ENCODE measurements around the gene SPTBN4.

Gene SPTBN4

GRCh38 chr19:40603389-40604170 is 136.8 kb downstream of the SPTBN4 start:
- Histone ChIP-seq H3K23ac (ENCODE audit: low read depth, low read length, poor library complexity) (peak overlapping the region; percentile 76), H3K9me3 (replicated peaks in 1 of 2; ENCODE audit: control insufficient read depth in 2 of 2, insufficient read depth in 1 of 2, low read depth in 1 of 2, low read length in 2 of 2) (no peaks in the 10 kb centered on the region), H3K9ac (ENCODE audit: low read depth, low read length, poor library complexity) (peak overlapping the region; percentile 1), H3K4me1 (ENCODE audit: control insufficient read depth in 2 of 2, insufficient read depth in 1 of 2, low read depth in 1 of 2, low read length in 2 of 2) (peaks cover 10 to 33% of the 10 kb centered on the region in 2 donors), H3K4me2 (ENCODE audit: insufficient read depth, low read length, poor library complexity, severe bottlenecking) (peak overlapping the region; percentile 81), H3K14ac (ENCODE audit: low read length) (no peak overlapping the region), H2AFZ (ENCODE audit: low read length) (no peak overlapping the region), H3K4ac (ENCODE audit: low read length) (no peak overlapping the region), H3K18ac (ENCODE audit: low read length) (peak overlapping the region; percentile 54), H3K27ac (replicated peaks; ENCODE audit: low read length) (peak overlapping the region; percentile 53), H2BK120ac (ENCODE audit: low read depth, low read length) (no peak overlapping the region), H2BK5ac (ENCODE audit: low read length) (peak overlapping the region; percentile 8), H3K27me3 (ENCODE audit: control insufficient read depth in 3 of 3, insufficient read depth in 3 of 3, low read depth in 1 of 3, low read length in 3 of 3) (peaks cover 0 to 75% (median 8%) of the 10 kb centered on the region in 3 experiments), H4K8ac (ENCODE audit: low read depth, low read length) (no peak overlapping the region), H3K4me3 (ENCODE audit: low read length in 2 of 2) (peak overlapping the region in 1 of 2 donors; percentile 68), H2BK12ac (ENCODE audit: low read length) (no peak overlapping the region), H2BK15ac (ENCODE audit: low read length) (no peak overlapping the region), H3K79me1 (ENCODE audit: low read depth, low read length) (no peaks in the 10 kb centered on the region), H3K36me3 (replicated peaks in 1 of 2; ENCODE audit: control insufficient read depth in 2 of 2, insufficient read depth in 2 of 2, low read length in 2 of 2) (peaks cover 0 to 64% of the 10 kb centered on the region in 2 donors), H4K91ac (ENCODE audit: low read depth, low read length, poor library complexity) (no peak overlapping the region), H2AK5ac (ENCODE audit: low read depth, low read length) (no peak overlapping the region)
- WGBS, 2 donors (ENCODE audit: extremely low coverage in 2 of 2, insufficient read length in 2 of 2, insufficient replicate concordance in 1 of 2): no CpG with 5 or more reads among the region's 43 CpGs
- DNase-seq (ENCODE audit: low spot score): peak; percentile 95

DNA sequence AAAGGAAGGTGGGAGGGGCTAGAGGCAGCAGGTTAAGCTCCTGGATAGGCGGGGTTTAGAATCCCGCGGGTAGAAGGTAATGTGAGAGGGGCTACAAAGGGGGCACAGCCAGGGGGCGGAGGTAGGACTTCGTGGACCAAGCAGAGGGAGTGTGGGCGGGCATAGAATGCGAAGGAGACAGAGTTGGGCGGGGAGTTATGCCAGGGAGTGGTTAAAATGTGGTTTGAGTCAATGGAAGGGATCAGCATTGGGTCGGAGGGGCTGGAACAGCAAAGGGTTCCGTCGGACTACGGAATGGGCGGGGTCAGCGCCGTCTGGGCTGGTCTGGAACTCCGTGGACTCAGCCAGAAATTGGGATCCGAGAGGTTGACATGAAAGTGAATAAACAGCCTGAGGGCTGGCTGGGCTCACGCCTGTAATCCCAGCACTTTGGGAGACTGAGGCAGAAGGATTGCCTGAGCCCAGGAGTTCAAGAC is 137.4 kb downstream of the SPTBN4 start:
- DNase-seq (ENCODE audit: low spot score): no peak
- no peak overlapping the region for H2BK5ac ChIP-seq (ENCODE audit: low read length)
- H3K27me3 ChIP-seq (ENCODE audit: control insufficient read depth in 3 of 3, insufficient read depth in 3 of 3, low read depth in 1 of 3, low read length in 3 of 3): peaks cover 0 to 75% (median 9%) of the 10 kb centered on the region in 3 experiments
- no peak overlapping the region for H3K4me3 ChIP-seq (ENCODE audit: low read length in 2 of 2)
- no peak overlapping the region for H3K9ac ChIP-seq (ENCODE audit: low read depth, low read length, poor library complexity)
- peak overlapping the region; percentile 24 for H3K18ac ChIP-seq (ENCODE audit: low read length)
- peak overlapping the region; percentile 48 for H3K4me2 ChIP-seq (ENCODE audit: insufficient read depth, low read length, poor library complexity, severe bottlenecking)
- no peak overlapping the region for H3K4ac ChIP-seq (ENCODE audit: low read length)
- peaks cover 0 to 65% of the 10 kb centered on the region in 2 donors for H3K36me3 ChIP-seq (replicated peaks in 1 of 2; ENCODE audit: control insufficient read depth in 2 of 2, insufficient read depth in 2 of 2, low read length in 2 of 2)
- no peak overlapping the region for H2AFZ ChIP-seq (ENCODE audit: low read length)
- peak overlapping the region; percentile 10 for H2AK5ac ChIP-seq (ENCODE audit: low read depth, low read length)
- peaks cover 5 to 31% of the 10 kb centered on the region in 2 donors for H3K4me1 ChIP-seq (ENCODE audit: control insufficient read depth in 2 of 2, insufficient read depth in 1 of 2, low read depth in 1 of 2, low read length in 2 of 2)
- H4K8ac ChIP-seq (ENCODE audit: low read depth, low read length): no peak overlapping the region
- no peak overlapping the region for H3K14ac ChIP-seq (ENCODE audit: low read length)
- no peak overlapping the region for H2BK12ac ChIP-seq (ENCODE audit: low read length)
- H2BK120ac ChIP-seq (ENCODE audit: low read depth, low read length): no peak overlapping the region
- WGBS, 2 donors (ENCODE audit: extremely low coverage in 2 of 2, insufficient read length in 2 of 2, insufficient replicate concordance in 1 of 2): no CpG with 5 or more reads among the region's 18 CpGs
- H3K23ac ChIP-seq (ENCODE audit: low read depth, low read length, poor library complexity): peak overlapping the region; percentile 76
- H4K91ac ChIP-seq (ENCODE audit: low read depth, low read length, poor library complexity): no peak overlapping the region
- H3K9me3 ChIP-seq (replicated peaks in 1 of 2; ENCODE audit: control insufficient read depth in 2 of 2, insufficient read depth in 1 of 2, low read depth in 1 of 2, low read length in 2 of 2): no peaks in the 10 kb centered on the region
- H3K79me1 ChIP-seq (ENCODE audit: low read depth, low read length): no peaks in the 10 kb centered on the region
- H2BK15ac ChIP-seq (ENCODE audit: low read length): no peak overlapping the region
- no peak overlapping the region for H3K27ac ChIP-seq (replicated peaks; ENCODE audit: low read length)

DNA sequence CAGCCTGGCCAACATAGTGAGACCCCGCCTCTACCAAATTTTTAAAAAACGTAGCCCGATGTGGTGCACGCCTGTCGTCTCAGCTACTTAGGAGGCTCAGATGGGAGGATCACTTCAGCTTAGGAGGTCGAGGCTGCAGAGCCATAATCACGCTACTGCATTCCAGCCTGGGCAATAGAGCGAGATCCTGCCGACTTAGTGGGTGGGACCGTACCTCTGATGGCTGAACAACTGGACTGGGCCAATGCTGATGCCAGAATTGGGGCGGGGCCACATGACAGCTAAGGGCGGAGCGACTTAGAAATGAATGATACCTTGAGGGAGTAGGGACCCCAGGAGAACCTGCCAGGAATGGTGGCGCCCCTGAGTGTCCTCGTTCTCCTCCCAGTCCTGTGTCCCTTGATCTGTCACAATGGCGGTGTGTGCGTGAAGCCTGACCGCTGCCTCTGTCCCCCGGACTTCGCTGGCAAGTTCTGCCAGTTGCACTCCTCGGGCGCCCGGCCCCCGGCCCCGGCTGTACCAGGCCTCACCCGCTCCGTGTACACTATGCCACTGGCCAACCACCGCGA is 137.9 kb downstream of the SPTBN4 start:
- Histone ChIP-seq H3K4me3 (ENCODE audit: low read length in 2 of 2) (peak overlapping the region in 1 of 2 donors; percentile 59), H3K27ac (replicated peaks; ENCODE audit: low read length) (no peak overlapping the region), H3K4me2 (ENCODE audit: insufficient read depth, low read length, poor library complexity, severe bottlenecking) (peak overlapping the region; percentile 72), H2BK120ac (ENCODE audit: low read depth, low read length) (no peak overlapping the region), H3K36me3 (replicated peaks in 1 of 2; ENCODE audit: control insufficient read depth in 2 of 2, insufficient read depth in 2 of 2, low read length in 2 of 2) (peaks cover 0 to 66% of the 10 kb centered on the region in 2 donors), H3K79me1 (ENCODE audit: low read depth, low read length) (no peaks in the 10 kb centered on the region), H3K14ac (ENCODE audit: low read length) (peak overlapping the region; percentile 65), H2AK5ac (ENCODE audit: low read depth, low read length) (peak overlapping the region; percentile 61), H4K91ac (ENCODE audit: low read depth, low read length, poor library complexity) (no peak overlapping the region), H3K18ac (ENCODE audit: low read length) (peak overlapping the region; percentile 90), H3K4ac (ENCODE audit: low read length) (peak overlapping the region; percentile 19), H3K23ac (ENCODE audit: low read depth, low read length, poor library complexity) (peak overlapping the region; percentile 60), H2BK12ac (ENCODE audit: low read length) (no peak overlapping the region), H3K9ac (ENCODE audit: low read depth, low read length, poor library complexity) (no peak overlapping the region), H4K8ac (ENCODE audit: low read depth, low read length) (no peak overlapping the region), H3K27me3 (ENCODE audit: control insufficient read depth in 3 of 3, insufficient read depth in 3 of 3, low read depth in 1 of 3, low read length in 3 of 3) (peaks cover 0 to 75% (median 9%) of the 10 kb centered on the region in 3 experiments), H3K9me3 (replicated peaks in 1 of 2; ENCODE audit: control insufficient read depth in 2 of 2, insufficient read depth in 1 of 2, low read depth in 1 of 2, low read length in 2 of 2) (no peaks in the 10 kb centered on the region), H2BK15ac (ENCODE audit: low read length) (peak overlapping the region; percentile 45), H2AFZ (ENCODE audit: low read length) (no peak overlapping the region), H2BK5ac (ENCODE audit: low read length) (peak overlapping the region; percentile 71), H3K4me1 (ENCODE audit: control insufficient read depth in 2 of 2, insufficient read depth in 1 of 2, low read depth in 1 of 2, low read length in 2 of 2) (peaks cover 1 to 31% of the 10 kb centered on the region in 2 donors)
- no CpG with 5 or more reads among the region's 29 CpGs for WGBS, 2 donors (ENCODE audit: extremely low coverage in 2 of 2, insufficient read length in 2 of 2, insufficient replicate concordance in 1 of 2)
- no peak for DNase-seq (ENCODE audit: low spot score)

All from neuronal stem cell (in vitro differentiated cells).